Measurements from ENCODE around the gene SCRG1.

The SCRG1 gene

GRCh38 chr4:173410079-173410478, 11.2 kb upstream of the SCRG1 start:
- no peak for DNase-seq

DNA sequence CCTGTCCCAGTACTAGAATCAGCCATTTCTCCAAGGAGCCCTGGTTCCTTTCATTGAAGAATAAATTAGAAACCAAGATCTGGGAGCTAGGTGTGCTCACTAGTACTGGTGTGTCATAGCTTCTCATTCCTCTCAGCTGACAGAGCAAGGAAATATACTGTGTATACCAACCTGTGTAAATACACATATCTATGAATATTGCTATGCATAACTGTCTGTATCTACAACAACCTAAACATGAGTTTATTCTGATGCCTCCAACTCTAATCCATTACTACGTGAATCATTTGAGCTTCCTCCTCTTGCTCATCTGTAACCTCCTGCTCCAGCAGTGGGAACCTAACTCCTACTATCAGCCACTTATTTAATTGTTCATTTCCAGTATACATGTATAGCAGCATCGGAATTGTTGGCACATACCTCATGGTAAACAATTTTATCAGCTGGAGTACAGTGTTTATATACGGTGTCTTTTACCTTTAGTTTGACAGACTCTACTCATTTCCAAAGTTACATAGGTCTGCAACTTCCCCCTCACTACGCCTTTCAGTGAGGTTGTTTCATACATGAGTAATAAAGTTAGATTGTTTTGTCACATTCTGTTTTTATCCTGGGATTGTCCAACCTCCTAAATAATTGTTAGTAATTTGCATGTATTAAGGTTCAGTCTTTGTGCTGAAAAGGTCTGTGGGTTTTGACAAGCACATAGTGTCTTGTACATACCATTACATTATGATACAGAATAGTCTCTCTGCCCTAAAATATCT, 7.1 kb upstream of the SCRG1 start:
- no peak for DNase-seq

DNA sequence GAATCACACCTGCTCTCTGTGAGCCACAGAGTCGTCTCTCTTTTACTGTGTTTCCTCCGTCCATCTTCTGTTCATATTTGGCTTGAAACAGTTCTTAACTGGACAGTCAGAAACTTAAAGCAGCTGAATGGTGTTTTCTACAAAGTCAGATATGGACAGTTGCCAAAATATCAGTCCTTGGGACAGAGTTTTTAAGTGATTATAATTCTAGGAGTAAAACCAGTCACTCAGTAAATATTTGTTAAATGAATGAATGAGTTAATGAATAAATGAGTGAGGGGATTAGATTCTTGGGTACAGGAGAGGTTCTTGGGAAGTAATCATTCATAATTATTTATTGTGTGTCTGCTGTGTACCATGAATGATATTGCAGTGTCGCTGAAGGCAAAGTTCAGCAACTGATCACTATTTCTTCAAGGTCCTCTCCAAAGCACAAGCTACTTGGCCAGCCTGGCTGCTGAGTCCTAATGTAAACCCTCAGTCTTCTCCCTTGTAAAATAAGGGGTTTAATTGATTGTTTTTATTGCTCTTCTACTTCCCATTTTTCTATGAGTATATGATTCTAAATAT, 5.5 kb upstream of the SCRG1 start:
- DNase-seq = no peak

- no peak for DNase-seq
Measured at GRCh38 chr4:173403051-173403450, 4.1 kb upstream of the SCRG1 start.

DNA sequence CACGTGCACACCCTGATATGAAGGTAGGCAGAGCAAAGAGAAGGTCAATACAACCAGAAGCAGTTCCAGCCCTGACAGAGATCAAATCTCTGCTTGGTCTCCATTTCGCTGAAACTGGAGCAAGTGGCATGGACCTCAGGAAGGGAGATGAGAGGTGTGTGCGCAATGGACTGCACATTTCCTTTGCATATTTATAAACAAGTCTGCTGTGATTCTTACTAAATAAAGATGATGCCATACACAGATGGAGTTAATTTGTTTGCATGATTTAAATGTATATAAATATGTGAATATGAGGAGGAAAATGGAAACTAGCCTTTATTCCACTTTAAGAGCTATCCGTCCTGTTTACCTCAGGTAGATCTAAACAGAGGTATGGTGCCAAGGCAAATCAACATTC, 2.1 kb upstream of the SCRG1 start:
- DNase-seq = no peak

GRCh38 chr4:173398220-173398619, 696 bp downstream of the SCRG1 start:
- no peak for DNase-seq

DNA sequence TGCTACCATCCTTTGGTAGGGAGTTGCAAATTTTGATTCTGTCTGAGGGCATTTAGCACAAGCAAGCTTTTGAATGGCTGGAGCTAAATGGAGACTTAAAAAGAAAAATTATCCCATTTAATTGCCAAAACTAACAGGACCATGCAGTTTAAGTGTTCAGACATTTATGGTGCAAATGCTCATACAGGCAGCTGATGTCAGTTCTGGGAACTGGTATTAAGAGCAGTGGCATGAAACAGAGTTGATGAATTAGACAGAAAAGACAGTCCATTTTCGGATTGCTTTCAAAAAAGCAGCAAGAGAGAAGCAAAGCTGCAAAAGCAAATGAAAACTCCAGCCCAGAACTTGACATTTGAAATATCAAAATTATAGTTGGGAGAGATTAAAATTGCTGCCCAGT, 1.3 kb downstream of the SCRG1 start:
- DNase-seq = no peak

DNA sequence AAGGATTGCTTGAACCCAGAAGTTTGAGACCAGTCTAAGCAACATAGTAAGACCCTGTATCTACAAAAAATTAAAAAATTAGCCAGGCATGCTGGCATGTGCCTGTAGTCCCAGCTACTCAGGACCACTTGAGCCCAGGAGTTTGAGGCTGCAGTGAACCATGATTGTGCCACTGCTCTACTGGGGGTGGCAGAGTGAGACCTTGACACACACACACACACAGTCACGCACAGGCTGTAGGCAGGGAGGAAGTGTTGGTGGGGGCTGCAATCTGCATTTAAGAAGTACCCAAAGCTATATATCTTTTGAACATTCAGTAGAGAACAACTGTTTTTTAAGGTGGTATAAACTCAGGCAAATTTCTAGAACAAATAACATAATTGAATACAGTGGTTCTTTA, 7.2 kb downstream of the SCRG1 start:
- DNase-seq = no peak

DNA sequence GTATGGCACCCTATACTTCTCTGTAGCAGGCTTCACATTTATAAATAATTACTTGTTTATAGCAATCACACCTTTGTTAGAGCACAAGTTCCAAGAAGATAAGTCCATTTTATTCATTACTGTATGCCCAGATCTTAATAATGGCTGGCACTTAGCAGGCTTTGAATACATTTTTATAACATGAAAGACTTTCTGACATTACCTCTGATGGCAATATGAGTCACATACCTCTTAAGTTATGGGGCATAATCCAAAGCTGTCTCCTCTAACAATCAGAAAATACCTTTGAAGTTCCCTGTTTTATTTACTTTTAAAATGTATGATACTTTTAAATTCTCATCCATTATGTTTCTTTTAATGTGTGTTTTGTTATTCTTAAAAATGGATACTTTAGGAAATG, 12.2 kb downstream of the SCRG1 start:
- no peak for DNase-seq

GRCh38 chr4:173382349-173382748, 16.6 kb downstream of the SCRG1 start:
- no peak for DNase-seq

DNA sequence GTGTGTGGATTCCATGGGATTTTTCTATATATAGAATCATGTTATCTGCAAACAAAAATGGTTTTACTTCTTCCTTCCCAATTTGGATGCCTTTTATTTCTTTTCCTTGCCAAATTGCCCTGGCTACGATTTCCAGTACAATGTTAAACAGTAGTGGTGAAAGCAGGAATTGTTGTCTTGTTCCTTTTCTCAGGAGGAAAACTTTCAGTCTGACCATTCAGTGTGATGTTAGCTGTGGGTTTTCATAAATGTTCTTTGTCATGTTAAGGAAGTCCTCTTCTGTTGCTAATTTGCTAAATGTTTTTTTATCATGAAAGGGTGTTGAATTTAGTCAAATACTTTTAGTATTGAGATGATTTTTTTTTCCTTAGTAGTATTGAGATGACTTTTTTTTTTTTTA, 17.3 kb downstream of the SCRG1 start:
- DNase-seq = no peak

DNA sequence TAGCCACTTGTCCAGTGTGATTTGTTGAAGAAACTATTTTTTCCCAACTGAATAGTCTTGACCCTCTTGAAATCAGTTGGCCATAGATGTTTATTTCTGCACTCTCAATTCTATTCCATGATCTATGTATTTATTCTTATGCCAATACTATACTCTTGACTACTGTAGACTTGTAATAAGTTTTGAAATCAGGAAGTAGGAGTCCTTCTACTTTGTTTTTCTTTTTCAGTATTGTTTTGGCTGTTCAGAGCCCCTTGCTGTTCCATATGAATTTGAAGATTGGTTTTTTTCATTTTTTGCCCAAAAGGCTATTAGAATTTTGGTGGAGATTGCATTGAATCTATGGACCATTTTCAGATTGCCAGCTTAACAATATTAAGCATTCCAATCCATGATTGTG, 17.9 kb downstream of the SCRG1 start:
- DNase-seq = no peak

GRCh38 chr4:173379929-173380328, 19.0 kb downstream of the SCRG1 start:
- no peak for DNase-seq

DNA sequence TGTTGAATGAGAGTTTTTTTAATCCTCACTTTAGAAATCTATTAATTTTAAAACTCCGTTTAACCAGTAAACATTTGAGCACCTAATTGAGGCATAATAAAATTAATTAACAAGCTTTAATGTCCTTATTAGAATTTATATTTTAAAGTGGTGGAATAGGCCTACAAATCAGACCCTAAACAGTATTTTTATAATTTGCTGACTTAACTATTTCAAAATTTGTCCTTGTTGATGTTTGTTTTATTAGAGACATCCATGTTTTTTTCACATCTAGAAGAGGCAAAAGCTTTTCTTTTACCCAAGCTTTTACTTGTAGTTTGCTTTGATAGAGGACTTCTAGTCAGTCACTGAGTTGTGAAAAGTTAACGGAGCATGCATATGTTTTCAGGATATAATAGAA, 24.3 kb downstream of the SCRG1 start:
- no peak for DNase-seq

GRCh38 chr4:173371292-173372192, 27.4 kb downstream of the SCRG1 start:
- peak; percentile 75 for DNase-seq

DNA sequence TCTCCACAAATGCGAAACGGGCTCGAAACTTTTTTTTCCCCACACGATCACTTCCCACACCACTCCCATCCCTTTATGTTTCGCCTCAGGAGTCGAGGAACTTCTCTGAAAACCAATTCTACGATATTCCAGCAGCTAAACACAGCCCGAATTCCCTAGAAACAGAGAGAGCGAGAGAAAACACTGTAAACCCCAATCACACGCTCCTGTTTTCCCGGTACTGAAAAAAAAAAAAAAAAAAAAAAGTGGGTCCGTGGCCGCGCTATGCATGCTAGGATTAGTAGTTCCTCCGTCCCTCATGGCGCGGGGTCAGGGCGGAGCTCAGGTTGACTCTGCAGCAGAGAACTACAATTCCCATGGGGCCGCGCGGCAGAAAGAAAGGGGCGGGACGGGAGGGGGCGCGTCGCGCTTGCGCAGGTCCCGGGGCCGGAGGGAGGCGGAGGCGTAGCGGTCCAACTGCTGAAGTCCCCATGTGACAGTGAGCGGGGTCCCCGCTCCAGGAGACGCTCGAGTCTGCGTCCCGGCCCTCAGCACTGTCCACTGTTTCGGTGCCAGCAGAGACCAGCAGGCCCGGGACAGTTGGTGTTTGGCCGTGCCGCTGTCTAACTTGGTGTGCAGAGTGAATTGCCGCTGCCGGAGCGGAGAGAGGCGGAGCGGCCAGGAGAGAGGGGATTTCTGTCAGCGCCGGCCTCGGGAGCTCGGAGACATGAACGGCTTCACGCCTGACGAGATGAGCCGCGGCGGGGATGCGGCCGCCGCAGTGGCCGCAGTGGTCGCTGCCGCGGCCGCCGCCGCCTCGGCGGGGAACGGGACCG, 28.2 kb downstream of the SCRG1 start, which contains the start of gene SAP30:
Gene SAP30, plus strand, starts transcription at position 478 of the 815 bp plus-strand sequence. Its CDS starts 229 bp downstream, at position 707.
- peak; percentile 94 for DNase-seq

GRCh38 chr4:173370130-173370476, 28.8 kb downstream of the SCRG1 start:
- DNase-seq = no peak

DNA sequence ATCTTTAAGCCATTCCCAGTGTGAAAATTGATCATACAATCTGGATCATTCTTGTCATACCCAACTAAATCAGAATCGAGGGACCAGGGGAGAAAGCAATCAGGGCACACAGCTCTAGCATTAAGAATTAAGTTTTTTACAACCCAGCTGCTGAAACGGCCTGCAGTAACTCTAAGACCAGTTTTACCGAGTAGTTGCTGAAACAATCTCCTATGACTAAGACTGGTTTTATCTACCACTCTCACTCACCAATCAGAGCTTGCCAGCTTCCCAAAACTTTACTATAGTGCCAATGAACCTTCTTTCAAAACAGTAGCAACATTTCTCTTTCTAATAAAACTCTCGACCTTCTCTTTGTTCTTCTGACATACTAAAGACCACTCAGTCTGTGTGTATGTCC, 31.0 kb downstream of the SCRG1 start:
- no peak for DNase-seq

DNA sequence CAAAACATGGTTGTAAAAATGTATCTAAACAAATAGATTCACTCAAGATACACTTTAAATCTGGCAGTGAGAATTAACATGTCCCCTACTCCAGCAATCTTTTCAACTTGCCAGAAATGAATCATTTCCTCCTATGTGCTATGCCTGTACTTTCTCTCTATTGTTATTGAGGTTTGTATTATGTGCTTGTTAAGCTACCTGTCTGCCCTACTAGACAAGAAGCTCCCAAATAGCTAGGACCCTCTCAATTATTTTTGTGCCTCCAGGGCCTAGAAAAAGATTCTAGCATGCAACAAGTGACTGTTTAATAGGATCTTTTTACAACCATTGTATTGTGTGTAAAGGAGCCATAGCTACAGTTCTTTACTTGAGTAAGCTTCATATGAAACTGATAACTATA, 31.6 kb downstream of the SCRG1 start:
- DNase-seq = no peak

GRCh38 chr4:173365359-173365996, 33.4 kb downstream of the SCRG1 start:
- DNase-seq = no peak

GRCh38 chr4:173362666-173363065, 36.2 kb downstream of the SCRG1 start:
- no peak for DNase-seq

GRCh38 chr4:173360587-173361221, 38.2 kb downstream of the SCRG1 start:
- DNase-seq = no peak

Measured in RPMI8226 (cell line).